HEK293 (cell line): ENCODE data around the gene ATP10A.

Experiments
- CTCF ChIP-seq: fragments of 450-650 bp; formaldehyde crosslinking; IDR thresholded peaks from 2 replicates; pipeline ENCODE4 v1.5.1; 2016; ENCODE audit warnings: missing biosample characterization, missing genetic modification characterization
- REPIN1 ChIP-seq: fragments of 450-650 bp; formaldehyde crosslinking; IDR thresholded peaks from 2 replicates; pipeline ENCODE4 v1.5.1; 2017; ENCODE audit warnings: missing biosample characterization, missing genetic modification characterization, low read depth
- ZBTB49 ChIP-seq: fragments of 450-650 bp; formaldehyde crosslinking; IDR thresholded peaks from 2 replicates; pipeline ENCODE4 v1.5.1; 2016; ENCODE audit warnings: missing biosample characterization, missing genetic modification characterization, low read depth
- ZBTB8A ChIP-seq: fragments of 450-650 bp; formaldehyde crosslinking; IDR thresholded peaks from 2 replicates; pipeline ENCODE4 v1.5.1; 2016; ENCODE audit warnings: missing biosample characterization, missing genetic modification characterization
- ZNF514 ChIP-seq: fragments of 450-650 bp; formaldehyde crosslinking; IDR thresholded peaks from 2 replicates; pipeline ENCODE4 v1.5.1; 2016; ENCODE audit warnings: missing biosample characterization, missing genetic modification characterization

GRCh38 chr15:25712192-25712960 lies 150.8 kb downstream of the ATP10A start:
- TF ChIP-seq CTCF (tag by site-specific recombination) (no peak), ZBTB8A (no peak), REPIN1 (tag by site-specific recombination) (no peak), ZBTB49 (tag by site-specific recombination) (no peak), ZNF514 (no peak)
